ENCODE data around the gene HEATR5A.

- no peak for TF ChIP-seq CTCF (conservative IDR thresholded peaks at IDR 0.05; ENCODE audit: low read depth, low read length)
- TF ChIP-seq EZH2 (IDR thresholded peaks at IDR 0.05; ENCODE audit: borderline replicate concordance, low read depth, low read length, poor library complexity, severe bottlenecking) = no peak
Measured at GRCh38 chr14:31395572-31396205, 24.7 kb downstream of the HEATR5A start.
